Liver (tissue), 10 donors: ENCODE results near the gene GPANK1. TPM values are rescaled to one million over a fixed set of nuclear protein-coding genes. Genes with fewer than 3 reads are reported as not detected.
A peak's percentile ranks its signal among the peaks of the same experiment; 100 is the strongest.

ENCODE experiments used
- DNase-seq: peaks from one replicate; pipeline ENCODE4 v3.0.0-alpha.2; 2017; ENCODE audit warnings: low spot score
- H3K27ac ChIP-seq, 2 donors: one replicate each; pipeline ENCODE4 v1.7.0; 2013; ENCODE audit warnings: inconsistent platforms in 2 of 2, low read length in 2 of 2, control low read depth in 1 of 2, low read depth in 1 of 2, mild to moderate bottlenecking in 1 of 2
- H3K27me3 ChIP-seq, 4 donors: one replicate each; pipeline versions ENCODE4 v1.6.1 to v1.7.0; 2013; ENCODE audit warnings: low read length in 3 of 4, inconsistent platforms in 1 of 4, mild to moderate bottlenecking in 1 of 4, moderate library complexity in 1 of 4; ENCODE audit not compliant: control insufficient read depth in 4 of 4, insufficient read depth in 4 of 4
- H3K36me3 ChIP-seq, 4 donors: one replicate each; pipeline versions ENCODE4 v1.6.1 to v1.7.0; 2013; ENCODE audit warnings: low read length in 3 of 4, mild to moderate bottlenecking in 3 of 4, low read depth in 1 of 4, moderate library complexity in 1 of 4; ENCODE audit not compliant: control insufficient read depth in 4 of 4, insufficient read depth in 3 of 4
- H3K4me1 ChIP-seq, 4 donors: one replicate each; pipeline versions ENCODE4 v1.6.1 to v1.7.0; 2013; ENCODE audit warnings: low read length in 3 of 4, mild to moderate bottlenecking in 3 of 4, moderate library complexity in 1 of 4; ENCODE audit not compliant: control insufficient read depth in 4 of 4, insufficient read depth in 4 of 4
- H3K4me3 ChIP-seq, 3 donors: one replicate each; pipeline versions ENCODE4 v1.6.1 to v1.7.0; 2013; ENCODE audit warnings: low read length in 3 of 3, control low read depth in 1 of 3, low read depth in 1 of 3, mild to moderate bottlenecking in 1 of 3
- H3K9ac ChIP-seq, 2 donors: one replicate each; pipeline ENCODE4 v1.7.0; 2013; ENCODE audit warnings: low read length in 2 of 2, mild to moderate bottlenecking in 2 of 2, moderate library complexity in 2 of 2, control low read depth in 1 of 2, low read depth in 1 of 2
- H3K9me3 ChIP-seq, 4 donors: one replicate each; pipeline versions ENCODE4 v1.6.1 to v1.7.0; 2013; ENCODE audit warnings: low read length in 3 of 4; ENCODE audit not compliant: control insufficient read depth in 4 of 4
- CTCF ChIP-seq: fragments of 150-350 bp; IDR thresholded peaks from 2 replicates; pipeline ENCODE4 v1.5.1; 2017; ENCODE audit warnings: improper control_type of control experiment, low read depth, low read length; ENCODE audit not compliant: missing input control
- EGR1 ChIP-seq, 2 donors: IDR thresholded peaks; 2 replicates each; pipeline ENCODE4 v1.6.1; 2016 to 2018; ENCODE audit warnings: antibody characterized with exemption in 2 of 2, low read depth in 2 of 2
- FOXA1 ChIP-seq: IDR thresholded peaks from 2 replicates; pipeline ENCODE4 v1.6.1; 2016; ENCODE audit warnings: antibody characterized with exemption
- FOXA2 ChIP-seq: IDR thresholded peaks from 2 replicates; pipeline ENCODE4 v1.6.1; 2016; ENCODE audit warnings: antibody characterized with exemption
- GABPA ChIP-seq, 2 donors: IDR thresholded peaks in 1 of 2; conservative IDR thresholded peaks in 1 of 2; 2 replicates each; pipeline ENCODE4 v1.6.1; 2016; ENCODE audit warnings: antibody characterized with exemption in 2 of 2, mild to moderate bottlenecking in 1 of 2, moderate library complexity in 1 of 2
- HNF4A ChIP-seq, 2 donors: conservative IDR thresholded peaks; 2 replicates each; pipeline ENCODE4 v1.6.1; 2016; ENCODE audit warnings: antibody characterized with exemption in 2 of 2, mild to moderate bottlenecking in 2 of 2
- HNF4G ChIP-seq: IDR thresholded peaks from 2 replicates; pipeline ENCODE4 v1.6.1; 2016; ENCODE audit warnings: antibody characterized with exemption
- JUND ChIP-seq, 2 donors: IDR thresholded peaks; 2 replicates each; pipeline ENCODE4 v1.6.1; 2016; ENCODE audit warnings: antibody characterized with exemption in 2 of 2
- MAX ChIP-seq: IDR thresholded peaks from 2 replicates; pipeline ENCODE4 v1.6.1; 2016; ENCODE audit warnings: antibody characterized with exemption
- NR2F2 ChIP-seq: IDR thresholded peaks from 2 replicates; pipeline ENCODE4 v1.6.1; 2016; ENCODE audit warnings: antibody characterized with exemption
- RAD21 ChIP-seq, 2 donors: IDR thresholded peaks; 2 replicates each; pipeline ENCODE4 v1.6.1; 2016; ENCODE audit warnings: antibody characterized with exemption in 2 of 2, mild to moderate bottlenecking in 2 of 2
- RXRA ChIP-seq, 2 donors: IDR thresholded peaks; 2 replicates each; pipeline ENCODE4 v1.6.1; 2017 to 2018; ENCODE audit warnings: antibody characterized with exemption in 2 of 2, mild to moderate bottlenecking in 1 of 2
- SP1 ChIP-seq: IDR thresholded peaks from 2 replicates; pipeline ENCODE4 v1.6.1; 2018; ENCODE audit warnings: antibody characterized with exemption, mild to moderate bottlenecking
- TAF1 ChIP-seq: conservative IDR thresholded peaks from 2 replicates; pipeline ENCODE4 v1.6.1; 2016; ENCODE audit warnings: antibody characterized with exemption, mild to moderate bottlenecking
- YY1 ChIP-seq: IDR thresholded peaks from 2 replicates; pipeline ENCODE4 v1.6.1; 2016; ENCODE audit warnings: antibody characterized with exemption, mild to moderate bottlenecking
- WGBS: extraction: QIAGEN DNeasy Blood & Tissue Kit; methylation state at CpG from one replicate; pipeline ENCODE4 v1.1.7; 2013; 5-methylcytosine and 5-hydroxymethylcytosine counted together
- polyA plus RNA-seq, 2 donors: library from polyadenylated mRNA; stranded (reverse) in 1 of 2; unstranded in 1 of 2; fragments of 200-250 nt in 1 of 2; fragments of >200 nt in 1 of 2; fragmentation: Nextera tagmentation in 1 of 2; extraction: Ambion mirVana in 1 of 2; gene quantifications; one replicate each; pipeline versions ENCODE4 v1.2.1 to v1.2.3, GENCODE V29; 2013 to 2015
- small RNA-seq: library from RNA; depleted of rRNA; stranded (forward); fragments of <200 nt; gene quantifications from one replicate; pipeline ENCODE3, GENCODE V24; 2014
- total RNA-seq, 2 donors: library from RNA; depleted of rRNA; stranded (reverse); fragments of >200 nt; gene quantifications; one replicate each; pipeline ENCODE4 v1.2.3, GENCODE V29; 2014
- TF ChIP-seq, protein P1 (sequence below): IDR thresholded peaks from 2 replicates; pipeline ENCODE4 v1.6.1; 2016; ENCODE audit warnings: antibody characterized with exemption
- TF ChIP-seq, protein P2 (sequence below): IDR thresholded peaks from 2 replicates; pipeline ENCODE4 v1.6.1; 2016; ENCODE audit warnings: antibody characterized with exemption, mild to moderate bottlenecking
- TF ChIP-seq, protein P3 (sequence below): IDR thresholded peaks from 2 replicates; pipeline ENCODE4 v1.6.1; 2016; ENCODE audit warnings: antibody characterized with exemption
- donor health status: healthy.
- donor health status: healthy.
- donor health status: healthy.
- donor health status: healthy.
- donor health status: healthy.

Gene GPANK1
- total and polyA plus RNA-seq, 4 donors, result 7.6 to 13.9 (median 11.2) TPM

GRCh38 chr6:31614075-31614619, 50.6 kb downstream of the GPANK1 start:
- Histone ChIP-seq H3K4me3 (no peak overlapping the region), H3K27ac (no peak overlapping the region), H3K27me3 (no peaks in the 10 kb centered on the region), H3K4me1 (peaks cover 3 to 16% (median 12%) of the 10 kb centered on the region in 4 donors), H3K36me3 (no peaks in the 10 kb centered on the region), H3K9me3 (no peaks in the 10 kb centered on the region), H3K9ac (no peak overlapping the region)
- DNase-seq, result no peak
- 76% methylated on average over 8 of the region's 8 CpGs for WGBS
- TF ChIP-seq, protein P1, sequence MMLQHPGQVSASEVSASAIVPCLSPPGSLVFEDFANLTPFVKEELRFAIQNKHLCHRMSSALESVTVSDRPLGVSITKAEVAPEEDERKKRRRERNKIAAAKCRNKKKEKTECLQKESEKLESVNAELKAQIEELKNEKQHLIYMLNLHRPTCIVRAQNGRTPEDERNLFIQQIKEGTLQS, result no peak
- TF ChIP-seq NR2F2, result no peak
- no peak for TF ChIP-seq JUND (IDR thresholded peaks at IDR 0.05)
- no peak for TF ChIP-seq RXRA (IDR thresholded peaks at IDR 0.05)
- no peak for TF ChIP-seq CTCF
- no peak for TF ChIP-seq HNF4A (conservative IDR thresholded peaks at IDR 0.05)
- TF ChIP-seq, protein P2, sequence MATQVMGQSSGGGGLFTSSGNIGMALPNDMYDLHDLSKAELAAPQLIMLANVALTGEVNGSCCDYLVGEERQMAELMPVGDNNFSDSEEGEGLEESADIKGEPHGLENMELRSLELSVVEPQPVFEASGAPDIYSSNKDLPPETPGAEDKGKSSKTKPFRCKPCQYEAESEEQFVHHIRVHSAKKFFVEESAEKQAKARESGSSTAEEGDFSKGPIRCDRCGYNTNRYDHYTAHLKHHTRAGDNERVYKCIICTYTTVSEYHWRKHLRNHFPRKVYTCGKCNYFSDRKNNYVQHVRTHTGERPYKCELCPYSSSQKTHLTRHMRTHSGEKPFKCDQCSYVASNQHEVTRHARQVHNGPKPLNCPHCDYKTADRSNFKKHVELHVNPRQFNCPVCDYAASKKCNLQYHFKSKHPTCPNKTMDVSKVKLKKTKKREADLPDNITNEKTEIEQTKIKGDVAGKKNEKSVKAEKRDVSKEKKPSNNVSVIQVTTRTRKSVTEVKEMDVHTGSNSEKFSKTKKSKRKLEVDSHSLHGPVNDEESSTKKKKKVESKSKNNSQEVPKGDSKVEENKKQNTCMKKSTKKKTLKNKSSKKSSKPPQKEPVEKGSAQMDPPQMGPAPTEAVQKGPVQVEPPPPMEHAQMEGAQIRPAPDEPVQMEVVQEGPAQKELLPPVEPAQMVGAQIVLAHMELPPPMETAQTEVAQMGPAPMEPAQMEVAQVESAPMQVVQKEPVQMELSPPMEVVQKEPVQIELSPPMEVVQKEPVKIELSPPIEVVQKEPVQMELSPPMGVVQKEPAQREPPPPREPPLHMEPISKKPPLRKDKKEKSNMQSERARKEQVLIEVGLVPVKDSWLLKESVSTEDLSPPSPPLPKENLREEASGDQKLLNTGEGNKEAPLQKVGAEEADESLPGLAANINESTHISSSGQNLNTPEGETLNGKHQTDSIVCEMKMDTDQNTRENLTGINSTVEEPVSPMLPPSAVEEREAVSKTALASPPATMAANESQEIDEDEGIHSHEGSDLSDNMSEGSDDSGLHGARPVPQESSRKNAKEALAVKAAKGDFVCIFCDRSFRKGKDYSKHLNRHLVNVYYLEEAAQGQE, result no peak
- no peak for TF ChIP-seq GABPA (IDR thresholded peaks at IDR 0.05 in 1 of 2, conservative IDR thresholded peaks at IDR 0.05 in 1 of 2)
- TF ChIP-seq RAD21 (IDR thresholded peaks at IDR 0.05), result no peak
- no peak for TF ChIP-seq SP1
- no peak for TF ChIP-seq EGR1 (IDR thresholded peaks at IDR 0.05; ENCODE audit: low read depth in 2 of 2)
- no peak for TF ChIP-seq TAF1
- no peak for TF ChIP-seq FOXA1
- TF ChIP-seq, protein P3, sequence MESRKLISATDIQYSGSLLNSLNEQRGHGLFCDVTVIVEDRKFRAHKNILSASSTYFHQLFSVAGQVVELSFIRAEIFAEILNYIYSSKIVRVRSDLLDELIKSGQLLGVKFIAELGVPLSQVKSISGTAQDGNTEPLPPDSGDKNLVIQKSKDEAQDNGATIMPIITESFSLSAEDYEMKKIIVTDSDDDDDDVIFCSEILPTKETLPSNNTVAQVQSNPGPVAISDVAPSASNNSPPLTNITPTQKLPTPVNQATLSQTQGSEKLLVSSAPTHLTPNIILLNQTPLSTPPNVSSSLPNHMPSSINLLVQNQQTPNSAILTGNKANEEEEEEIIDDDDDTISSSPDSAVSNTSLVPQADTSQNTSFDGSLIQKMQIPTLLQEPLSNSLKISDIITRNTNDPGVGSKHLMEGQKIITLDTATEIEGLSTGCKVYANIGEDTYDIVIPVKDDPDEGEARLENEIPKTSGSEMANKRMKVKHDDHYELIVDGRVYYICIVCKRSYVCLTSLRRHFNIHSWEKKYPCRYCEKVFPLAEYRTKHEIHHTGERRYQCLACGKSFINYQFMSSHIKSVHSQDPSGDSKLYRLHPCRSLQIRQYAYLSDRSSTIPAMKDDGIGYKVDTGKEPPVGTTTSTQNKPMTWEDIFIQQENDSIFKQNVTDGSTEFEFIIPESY, result no peak
- no peak for TF ChIP-seq YY1
- no peak for TF ChIP-seq HNF4G
- no peak for TF ChIP-seq MAX
- no peak for TF ChIP-seq FOXA2

Small RNAs within 50 kb of the gene (small RNA-seq; reads per million reads assigned to genes)
- gene MIR4646, result not detected
- not detected for gene MIR6832
- not detected for gene RF00019
- 4.2 reads per million, percentile 92 among the genes with 10 or more reads in this experiment for gene SNORA38
- gene UQCRHP1, result not detected

Other genes starting within 250 kb of the GPANK1 start
Only the 30 nearest of the 37 such genes appear.
- under 1 TPM in 1 of 2 donors, not detected in 1; 0.56 TPM for gene MCCD1, start 136.0 kb downstream of the GPANK1 start, total RNA-seq
- not detected for gene MCCD1, start 136.0 kb downstream of the GPANK1 start, polyA plus RNA-seq
- gene DDX39B, start 123.0 kb downstream of the GPANK1 start, total RNA-seq, result 100 to 1,000 TPM; 151 to 254 TPM
- 100 to 1,000 TPM in 1 of 2 donors, 10 to 100 TPM in 1; 75.0 to 120 TPM for gene DDX39B, start 123.0 kb downstream of the GPANK1 start, polyA plus RNA-seq
- under 1 TPM; 0.14 to 0.17 TPM for gene ATP6V1G2, start 118.4 kb downstream of the GPANK1 start, total RNA-seq
- under 1 TPM; 0.35 to 0.36 TPM for gene ATP6V1G2, start 118.4 kb downstream of the GPANK1 start, polyA plus RNA-seq
- gene NFKBIL1, start 117.4 kb downstream of the GPANK1 start, total RNA-seq, result 1 to 10 TPM; 6.7 to 8.0 TPM
- gene NFKBIL1, start 117.4 kb downstream of the GPANK1 start, polyA plus RNA-seq, result 1 to 10 TPM; 3.3 to 9.6 TPM
- not detected for gene LTA, start 92.7 kb downstream of the GPANK1 start, total RNA-seq
- under 1 TPM in 1 of 2 donors, not detected in 1; 0.05 TPM for gene LTA, start 92.7 kb downstream of the GPANK1 start, polyA plus RNA-seq
- gene TNF, start 89.4 kb downstream of the GPANK1 start, total RNA-seq, result under 1 TPM; 0.19 to 0.42 TPM
- under 1 TPM in 1 of 2 donors, not detected in 1; 0.06 TPM for gene TNF, start 89.4 kb downstream of the GPANK1 start, polyA plus RNA-seq
- 1 to 10 TPM in 1 of 2 donors, under 1 TPM in 1; 0.67 to 5.3 TPM for gene LTB, start 82.6 kb downstream of the GPANK1 start, total RNA-seq
- gene LTB, start 82.6 kb downstream of the GPANK1 start, polyA plus RNA-seq, result 1 to 10 TPM; 1.4 to 1.7 TPM
- 10 to 100 TPM; 10.4 to 24.6 TPM for gene LST1, start 78.7 kb downstream of the GPANK1 start, total RNA-seq
- 10 to 100 TPM; 11.6 to 15.3 TPM for gene LST1, start 78.7 kb downstream of the GPANK1 start, polyA plus RNA-seq
- under 1 TPM in 1 of 2 donors, not detected in 1; 0.42 TPM for gene NCR3, start 72.0 kb downstream of the GPANK1 start, total RNA-seq
- gene NCR3, start 72.0 kb downstream of the GPANK1 start, polyA plus RNA-seq, result under 1 TPM; 0.14 to 0.71 TPM
- gene AIF1, start 49.8 kb downstream of the GPANK1 start, total RNA-seq, result 10 to 100 TPM; 12.2 to 46.8 TPM
- 10 to 100 TPM; 24.9 to 28.6 TPM for gene AIF1, start 49.8 kb downstream of the GPANK1 start, polyA plus RNA-seq
- 10 to 100 TPM; 27.2 to 31.9 TPM for gene PRRC2A, start 44.3 kb downstream of the GPANK1 start, total RNA-seq
- 10 to 100 TPM; 21.9 to 39.3 TPM for gene PRRC2A, start 44.3 kb downstream of the GPANK1 start, polyA plus RNA-seq
- gene BAG6, start 12.3 kb downstream of the GPANK1 start, total RNA-seq, result 100 to 1,000 TPM; 109 to 119 TPM
- gene BAG6, start 12.3 kb downstream of the GPANK1 start, polyA plus RNA-seq, result 100 to 1,000 TPM in 1 of 2 donors, 10 to 100 TPM in 1; 64.9 to 116 TPM
- 100 to 1,000 TPM in 1 of 2 donors, 10 to 100 TPM in 1; 89.8 to 164 TPM for gene APOM, start 9.1 kb downstream of the GPANK1 start, total RNA-seq
- 100 to 1,000 TPM; 182 to 587 TPM for gene APOM, start 9.1 kb downstream of the GPANK1 start, polyA plus RNA-seq
- gene C6orf47, start 4.2 kb downstream of the GPANK1 start, total RNA-seq, result 10 to 100 TPM in 1 of 2 donors, 1 to 10 TPM in 1; 8.1 to 10.8 TPM
- 1 to 10 TPM; 2.0 to 6.7 TPM for gene C6orf47, start 4.2 kb downstream of the GPANK1 start, polyA plus RNA-seq
- 10 to 100 TPM; 58.1 to 60.5 TPM for gene CSNK2B, start 1.1 kb upstream of the GPANK1 start, total RNA-seq
- 100 to 1,000 TPM in 1 of 2 donors, 10 to 100 TPM in 1; 93.5 to 108 TPM for gene CSNK2B, start 1.1 kb upstream of the GPANK1 start, polyA plus RNA-seq
- gene LY6G5B, start 5.0 kb upstream of the GPANK1 start, total RNA-seq, result 1 to 10 TPM; 1.4 to 5.9 TPM
- gene LY6G5B, start 5.0 kb upstream of the GPANK1 start, polyA plus RNA-seq, result 1 to 10 TPM; 1.2 to 2.8 TPM
- 1 to 10 TPM in 1 of 2 donors, under 1 TPM in 1; 0.59 to 1.1 TPM for gene LY6G5C, start 16.1 kb upstream of the GPANK1 start, total RNA-seq
- 1 to 10 TPM; 1.1 to 2.5 TPM for gene LY6G5C, start 16.1 kb upstream of the GPANK1 start, polyA plus RNA-seq
- 10 to 100 TPM; 39.1 to 59.4 TPM for gene ABHD16A, start 38.3 kb upstream of the GPANK1 start, total RNA-seq
- gene ABHD16A, start 38.3 kb upstream of the GPANK1 start, polyA plus RNA-seq, result 10 to 100 TPM; 26.6 to 30.8 TPM
- 1 to 10 TPM in 1 of 2 donors, under 1 TPM in 1; 0.08 to 3.2 TPM for gene LY6G6F, start 41.9 kb upstream of the GPANK1 start, total RNA-seq
- not detected for gene LY6G6F, start 41.9 kb upstream of the GPANK1 start, polyA plus RNA-seq
- gene LY6G6D, start 50.4 kb upstream of the GPANK1 start, total RNA-seq, result not detected
- gene LY6G6D, start 50.4 kb upstream of the GPANK1 start, polyA plus RNA-seq, result not detected
- not detected for gene LY6G6C, start 56.7 kb upstream of the GPANK1 start, total RNA-seq
- gene LY6G6C, start 56.7 kb upstream of the GPANK1 start, polyA plus RNA-seq, result not detected
- gene MPIG6B, start 58.4 kb upstream of the GPANK1 start, total RNA-seq, result 10 to 100 TPM in 1 of 2 donors, under 1 TPM in 1; 0.08 to 10.7 TPM
- under 1 TPM; 0.15 to 0.33 TPM for gene MPIG6B, start 58.4 kb upstream of the GPANK1 start, polyA plus RNA-seq
- 10 to 100 TPM; 23.8 to 31.4 TPM for gene DDAH2, start 64.3 kb upstream of the GPANK1 start, total RNA-seq
- gene DDAH2, start 64.3 kb upstream of the GPANK1 start, polyA plus RNA-seq, result 10 to 100 TPM; 19.8 to 22.6 TPM
- 100 to 1,000 TPM in 1 of 2 donors, 10 to 100 TPM in 1; 56.5 to 124 TPM for gene CLIC1, start 71.5 kb upstream of the GPANK1 start, total RNA-seq
- gene CLIC1, start 71.5 kb upstream of the GPANK1 start, polyA plus RNA-seq, result 10 to 100 TPM; 63.7 to 65.2 TPM
- gene MSH5, start 75.0 kb upstream of the GPANK1 start, total RNA-seq, result 1 to 10 TPM; 5.9 to 6.4 TPM
- 1 to 10 TPM; 1.2 to 2.2 TPM for gene MSH5, start 75.0 kb upstream of the GPANK1 start, polyA plus RNA-seq
- 1 to 10 TPM in 1 of 2 donors, under 1 TPM in 1; 0.59 to 2.6 TPM for gene SAPCD1, start 97.7 kb upstream of the GPANK1 start, total RNA-seq
- under 1 TPM in 1 of 2 donors, not detected in 1; 0.68 TPM for gene SAPCD1, start 97.7 kb upstream of the GPANK1 start, polyA plus RNA-seq
- 1 to 10 TPM in 1 of 2 donors, under 1 TPM in 1; 0.17 to 2.0 TPM for gene VWA7, start 112.3 kb upstream of the GPANK1 start, total RNA-seq
- 1 to 10 TPM in 1 of 2 donors, under 1 TPM in 1; 0.81 to 1.0 TPM for gene VWA7, start 112.3 kb upstream of the GPANK1 start, polyA plus RNA-seq
- 10 to 100 TPM; 32.4 to 44.7 TPM for gene VARS1, start 130.8 kb upstream of the GPANK1 start, total RNA-seq
- 10 to 100 TPM; 17.9 to 32.5 TPM for gene VARS1, start 130.8 kb upstream of the GPANK1 start, polyA plus RNA-seq
- gene LSM2, start 142.0 kb upstream of the GPANK1 start, total RNA-seq, result 10 to 100 TPM in 1 of 2 donors, 1 to 10 TPM in 1; 7.3 to 18.7 TPM
- gene LSM2, start 142.0 kb upstream of the GPANK1 start, polyA plus RNA-seq, result 10 to 100 TPM; 14.5 to 16.4 TPM
- gene HSPA1L, start 150.3 kb upstream of the GPANK1 start, total RNA-seq, result under 1 TPM; 0.67 to 0.79 TPM
- gene HSPA1L, start 150.3 kb upstream of the GPANK1 start, polyA plus RNA-seq, result under 1 TPM; 0.27 to 0.28 TPM